PC-9 (cell line): ENCODE results near the gene APBA3.

Experiments used
- CTCF ChIP-seq: fragments of 200-600 bp; sonication (generic); conservative IDR thresholded peaks from 2 replicates; pipeline ENCODE4 v1.6.1; 2017; ENCODE audit warnings: mixed run types, antibody characterized with exemption, mild to moderate bottlenecking, moderate library complexity
- EZH2 ChIP-seq: fragments of 200-600 bp; sonication (generic); IDR thresholded peaks from 2 replicates; pipeline ENCODE4 v1.8.0; 2017; ENCODE audit warnings: antibody characterized with exemption, low read depth

- TF ChIP-seq CTCF (no peak), EZH2 (no peak)
Measured at GRCh38 chr19:3750211-3750610, 11.3 kb downstream of the APBA3 start.
